HG03108 (cell line): ENCODE data around the gene TARS1.

Experiments
- ATAC-seq: cut with Tn5 transposase; IDR thresholded peaks from one replicate; pipeline ENCODE4 v1.9.1; 2021; ENCODE audit warnings: moderate library complexity; ENCODE audit not compliant: unreplicated experiment

The TARS1 gene

DNA sequence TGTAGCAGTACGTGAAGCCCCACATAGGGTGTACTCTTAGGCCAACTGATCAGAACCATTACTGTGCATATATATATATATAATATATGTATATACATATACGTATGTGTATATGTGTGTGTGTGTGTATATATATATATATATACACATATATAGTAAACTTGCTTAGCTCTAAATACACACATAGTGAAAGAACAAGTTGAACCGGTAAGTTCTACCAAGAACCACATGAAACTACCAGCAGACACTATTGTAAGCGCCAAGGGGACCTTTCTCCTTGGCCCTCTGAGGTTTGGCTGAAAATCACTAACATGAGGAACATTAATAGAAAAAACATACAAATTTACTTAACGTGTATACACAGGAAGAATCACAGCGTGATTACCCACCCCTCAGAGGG, 1.8 kb upstream of the TARS1 start:
- no peak for ATAC-seq

DNA sequence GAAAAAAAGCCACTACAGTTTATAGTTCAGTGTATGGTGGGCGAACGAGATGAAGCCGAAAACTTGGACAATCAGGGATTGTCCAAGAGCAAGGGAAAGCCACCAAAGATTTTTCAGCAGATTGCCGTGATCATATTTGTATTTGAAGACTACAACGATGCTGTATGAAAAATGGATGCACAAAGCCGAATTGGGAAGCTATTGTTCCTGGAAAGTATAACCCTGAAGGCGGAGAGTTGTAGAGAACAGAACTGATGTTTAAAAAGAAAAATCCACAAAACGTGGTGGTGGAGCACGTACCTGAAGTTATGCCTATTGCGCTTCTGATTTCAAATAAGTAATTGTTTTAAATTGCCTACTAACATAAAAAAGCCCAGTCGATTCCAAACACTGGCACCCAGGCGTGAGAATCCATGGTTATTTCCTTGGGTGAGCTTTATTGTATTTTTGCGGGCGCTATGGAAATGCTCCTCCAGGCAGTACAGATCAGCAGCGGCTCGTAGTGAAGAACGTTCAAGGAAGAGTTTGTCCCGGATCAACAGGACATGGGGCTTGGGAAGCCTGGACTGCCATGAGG, 772 bp upstream of the TARS1 start:
- ATAC-seq: no peak

DNA sequence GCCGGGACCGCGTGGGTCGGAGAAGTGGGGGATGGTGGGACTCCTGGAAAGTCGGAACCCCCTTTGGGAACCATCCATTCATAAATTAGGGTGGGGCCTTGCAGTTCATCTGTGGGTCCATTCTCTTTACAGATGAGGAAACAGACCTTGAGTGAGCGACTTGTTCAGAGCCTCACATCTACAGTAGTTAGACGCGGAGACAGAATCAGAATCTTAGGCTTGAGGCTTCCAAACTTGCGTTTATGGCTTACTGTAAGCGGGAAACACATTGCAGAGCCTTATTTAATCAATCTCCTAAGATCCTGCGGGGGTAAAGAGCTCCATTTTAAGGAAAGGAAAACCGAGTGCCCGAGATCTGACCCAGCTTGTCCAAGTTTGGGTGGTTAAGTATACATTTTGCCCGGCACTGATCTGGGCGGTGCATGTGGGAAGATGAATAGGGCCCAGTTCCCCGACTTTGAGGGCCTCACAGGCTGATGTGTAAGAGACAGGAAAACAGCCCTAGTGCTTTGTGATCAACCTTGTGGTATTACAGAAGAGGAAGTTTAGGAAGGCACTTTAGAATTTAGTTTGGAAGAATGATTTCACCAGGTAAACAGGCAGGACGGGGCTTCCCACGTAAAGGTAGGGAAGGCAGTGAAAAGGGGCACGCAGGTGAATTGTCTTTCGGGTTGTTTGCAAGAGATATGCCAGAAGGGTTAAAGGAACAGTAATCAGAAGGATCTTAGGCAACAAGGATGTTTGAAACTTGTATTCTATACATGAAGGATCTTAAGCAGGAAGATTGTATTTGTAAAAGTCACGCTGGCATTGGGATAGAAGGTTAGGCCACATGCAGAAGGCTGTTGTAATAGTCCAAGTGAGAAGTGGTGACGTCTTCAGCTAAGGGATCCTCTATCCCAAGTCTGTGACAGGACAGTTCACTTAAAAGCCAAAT, 744 bp downstream of the TARS1 start:
- ATAC-seq: no peak

GRCh38 chr5:33444542-33444941, 3.8 kb downstream of the TARS1 start:
- no peak for ATAC-seq

DNA sequence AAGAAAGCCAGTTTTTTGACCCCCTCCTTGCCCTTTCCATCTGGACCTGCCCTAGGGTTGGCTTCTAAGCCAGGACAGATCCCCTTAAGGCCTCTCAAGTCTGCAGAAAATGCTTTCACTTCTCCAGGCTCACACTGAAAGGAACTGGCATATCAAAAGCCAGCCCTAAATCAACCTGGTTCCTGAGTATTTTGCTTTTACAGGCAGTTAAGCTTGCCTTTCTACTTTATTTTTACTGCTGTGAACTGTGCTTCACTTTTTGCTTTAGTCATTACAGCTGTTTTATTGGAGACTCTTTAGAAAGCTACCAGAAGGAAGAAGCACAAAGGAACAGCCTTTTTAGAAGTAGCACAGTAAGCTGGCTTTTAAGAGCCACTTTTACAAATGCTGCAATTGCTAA, 5.0 kb downstream of the TARS1 start:
- ATAC-seq: no peak

DNA sequence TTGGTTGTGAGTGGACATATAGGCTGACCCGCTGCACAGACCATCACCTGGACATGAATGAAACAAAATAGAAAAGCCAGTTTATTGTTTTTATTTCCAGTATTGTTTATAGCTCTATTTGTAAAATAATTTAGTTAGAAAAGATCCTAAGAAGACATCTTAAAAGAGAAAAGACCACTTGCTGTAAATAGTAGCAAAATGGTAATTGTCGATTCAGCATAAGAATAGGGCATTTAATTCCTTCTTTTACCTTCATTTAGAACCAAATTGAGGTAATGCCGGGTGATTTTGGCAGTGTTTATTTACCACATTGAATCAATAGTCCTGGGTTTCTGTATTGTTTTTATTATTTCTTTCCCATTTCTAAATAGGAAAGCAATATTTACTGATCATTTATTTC, 7.4 kb downstream of the TARS1 start:
- no peak for ATAC-seq

GRCh38 chr5:33457126-33457525, 16.4 kb downstream of the TARS1 start:
- no peak for ATAC-seq

GRCh38 chr5:33457817-33458216, 17.1 kb downstream of the TARS1 start:
- ATAC-seq: no peak

DNA sequence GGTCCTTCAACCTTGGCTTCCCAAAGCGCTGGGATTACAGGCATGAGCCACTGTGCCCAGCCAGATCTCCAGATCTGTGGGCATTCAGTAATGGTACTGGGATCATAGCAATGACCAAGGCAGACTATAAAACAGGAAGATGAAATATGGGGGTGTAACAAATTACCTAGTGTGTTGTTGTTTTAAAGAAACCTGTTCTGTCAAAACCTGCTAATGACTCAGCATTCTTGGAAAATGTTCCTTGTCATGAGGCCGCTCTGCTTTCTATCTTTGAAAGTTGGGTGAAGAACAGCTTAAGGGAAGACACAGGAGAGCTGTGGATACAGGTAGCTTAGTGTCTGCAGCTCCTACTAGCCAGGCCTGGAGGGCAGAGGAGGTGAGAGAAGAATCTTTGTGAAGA, 19.4 kb downstream of the TARS1 start:
- ATAC-seq: no peak

DNA sequence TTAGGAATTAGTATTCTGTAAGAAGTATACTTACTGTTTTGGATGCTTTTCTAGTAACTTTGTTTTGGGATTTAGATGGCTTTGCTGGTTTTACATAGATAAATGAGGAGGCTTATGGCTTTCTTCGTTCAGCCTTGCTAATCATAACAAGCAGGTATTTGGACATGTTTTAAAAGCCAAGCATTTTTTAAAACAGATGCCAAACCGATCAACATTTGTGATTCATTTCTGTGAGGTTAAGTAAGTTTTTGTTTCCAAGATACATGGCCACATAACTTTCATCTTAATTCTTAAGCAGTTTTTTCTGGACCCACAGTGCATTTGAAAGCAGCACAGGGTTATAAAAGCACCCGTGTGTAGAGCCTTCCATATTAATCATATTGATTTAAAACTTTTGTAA, 21.7 kb downstream of the TARS1 start:
- no peak for ATAC-seq

GRCh38 chr5:33465120-33465519, 24.4 kb downstream of the TARS1 start:
- ATAC-seq: no peak

- no peak for ATAC-seq
These were observed 28.1 kb downstream of the TARS1 start for GRCh38 chr5:33468775-33469435.

DNA sequence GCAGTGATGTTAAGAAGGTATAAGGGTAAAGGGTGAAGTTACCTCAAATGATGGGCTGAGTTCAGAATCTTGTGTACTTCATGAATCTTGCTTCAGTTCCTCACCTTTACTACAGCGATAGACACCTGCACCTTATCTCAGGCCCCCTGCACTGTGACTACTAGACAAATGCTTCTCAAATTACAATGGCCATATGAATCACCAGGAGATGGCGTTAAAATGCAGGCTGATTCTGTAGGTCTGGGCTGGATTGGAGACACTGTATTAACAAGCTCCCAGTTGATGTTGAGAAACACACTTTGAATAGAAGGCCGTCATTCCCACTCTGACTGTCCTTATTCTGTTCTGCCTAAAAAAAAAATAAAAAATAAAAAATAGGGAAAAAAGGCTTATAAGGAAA, 29.8 kb downstream of the TARS1 start:
- ATAC-seq: no peak

GRCh38 chr5:33472805-33473409, 32.1 kb downstream of the TARS1 start:
- no peak for ATAC-seq

DNA sequence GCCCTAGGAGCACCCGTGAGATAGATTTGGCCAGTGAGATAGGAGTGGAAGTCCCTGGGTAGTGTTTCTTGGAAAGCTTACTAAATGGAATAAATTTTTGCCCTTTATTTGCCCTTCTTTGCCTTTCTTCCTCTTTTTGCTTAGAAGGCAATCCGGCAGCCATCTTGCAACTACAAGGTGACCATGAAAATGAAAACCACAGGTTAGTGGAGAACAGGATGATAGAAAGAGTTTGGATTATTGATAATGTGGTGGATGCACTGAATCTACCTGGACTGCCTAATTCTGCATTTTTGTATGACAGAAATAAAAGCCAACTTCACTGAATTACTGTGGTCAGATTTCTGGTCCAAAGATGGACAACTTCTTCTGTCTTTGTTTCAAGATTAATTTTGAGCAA, 33.2 kb downstream of the TARS1 start:
- no peak for ATAC-seq

DNA sequence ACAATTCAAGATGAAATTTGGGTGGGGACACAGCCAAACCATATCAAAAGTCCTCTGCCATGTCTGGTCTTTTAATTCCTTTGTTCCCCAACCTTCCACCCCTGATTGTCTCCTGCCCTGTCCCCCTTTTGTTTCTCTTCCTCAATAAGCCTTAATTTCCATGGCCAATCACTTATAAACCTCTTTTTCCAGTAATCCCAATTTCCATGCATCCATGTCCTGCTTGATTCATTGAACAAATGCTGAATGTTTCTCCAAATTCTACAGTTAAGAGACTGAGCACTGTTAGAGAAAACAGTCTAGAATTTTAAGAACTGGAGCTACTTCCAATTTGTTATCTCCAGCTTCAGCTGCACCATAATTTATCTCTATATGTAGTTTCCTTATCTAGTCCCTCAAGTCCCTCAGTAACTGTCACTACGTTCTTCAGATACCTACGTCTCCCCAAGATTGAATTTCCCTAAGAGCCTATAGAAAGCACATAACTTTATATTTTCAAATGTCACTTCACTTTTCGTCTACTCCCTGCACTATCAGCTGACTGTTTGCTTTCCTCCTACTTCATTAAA, 34.2 kb downstream of the TARS1 start:
- no peak for ATAC-seq

GRCh38 chr5:33475706-33476105, 34.9 kb downstream of the TARS1 start:
- no peak for ATAC-seq

DNA sequence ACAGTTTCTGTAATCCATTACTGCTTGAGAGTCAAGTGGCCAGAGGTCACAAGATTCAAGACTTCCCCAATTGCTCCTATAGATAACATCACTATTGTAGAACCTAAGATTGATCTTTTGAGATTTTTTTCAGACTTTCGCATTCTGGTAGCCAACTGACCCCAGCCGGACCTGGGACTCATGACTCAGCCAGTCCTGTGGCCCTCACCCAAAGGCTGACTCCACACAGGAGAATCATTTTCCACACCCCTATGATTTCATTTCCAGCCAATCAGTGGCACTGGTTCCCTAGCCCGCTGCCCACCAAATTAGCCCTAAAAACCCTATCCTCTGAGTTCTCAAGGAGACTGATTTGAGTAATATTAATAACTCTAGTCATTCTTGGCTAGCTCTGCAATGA, 36.2 kb downstream of the TARS1 start:
- ATAC-seq: no peak

DNA sequence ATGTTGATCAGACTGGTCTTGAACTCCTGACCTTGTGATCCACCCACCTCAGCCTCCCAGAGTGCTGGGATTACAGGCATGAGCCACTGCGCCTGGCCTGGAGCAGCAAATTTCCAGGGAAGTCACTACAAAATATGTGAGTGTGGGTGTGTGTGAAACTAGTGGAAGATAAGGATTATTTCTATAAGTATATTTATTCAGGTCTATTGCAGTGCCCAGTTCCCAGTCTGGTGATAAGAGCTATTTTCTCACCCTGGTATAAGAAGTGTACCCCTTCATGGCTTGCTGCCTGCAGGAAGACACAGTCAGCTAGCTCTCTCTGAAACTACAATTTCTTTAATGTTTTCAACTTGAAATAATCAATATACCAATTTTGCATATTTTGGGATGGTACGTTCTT, 37.1 kb downstream of the TARS1 start:
- no peak for ATAC-seq

DNA sequence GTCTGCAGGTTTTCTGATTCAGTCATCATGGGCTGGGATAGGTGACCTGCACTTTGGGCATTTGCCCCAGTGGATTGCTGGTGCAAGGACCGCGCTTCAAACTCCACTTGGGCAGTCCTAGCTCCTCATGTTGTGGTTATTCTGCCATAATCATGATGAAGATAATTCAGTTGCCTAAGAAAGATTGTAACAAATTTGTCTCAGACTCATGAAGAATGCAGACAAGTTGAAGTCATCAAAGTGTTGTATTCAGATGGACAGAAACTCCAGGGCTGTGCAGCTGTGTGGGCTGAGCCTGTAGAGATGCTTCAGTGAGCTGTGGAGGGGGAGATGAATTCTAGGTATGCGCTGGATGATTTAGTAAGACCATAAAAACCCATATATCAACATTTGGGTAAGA, 38.5 kb downstream of the TARS1 start:
- ATAC-seq: no peak

GRCh38 chr5:33480876-33481275, 40.1 kb downstream of the TARS1 start:
- no peak for ATAC-seq
